C4-2B (cell line): ENCODE data around the gene ARHGAP32.

Experiments
- H3K27ac ChIP-seq: fragments of 450-650 bp; 2 replicates; pipeline ENCODE4 v1.5.1; 2017
- CTCF ChIP-seq: fragments of 450-650 bp; conservative IDR thresholded peaks from 2 replicates; pipeline ENCODE4 v1.5.1; 2017; ENCODE audit warnings: mild to moderate bottlenecking
- ZFX ChIP-seq: fragments of 450-650 bp; IDR thresholded peaks from 2 replicates; pipeline ENCODE4 v1.6.1; 2017

ARHGAP32 gene

GRCh38 chr11:128955636-128956035, 236.5 kb downstream of the ARHGAP32 start:
- TF ChIP-seq ZFX, result no peak
- no peak for TF ChIP-seq CTCF
- H3K27ac ChIP-seq, result no peak overlapping the region

GRCh38 chr11:128953151-128953550, 239.0 kb downstream of the ARHGAP32 start:
- H3K27ac ChIP-seq, result no peak overlapping the region
- TF ChIP-seq CTCF (no peak), ZFX (no peak)

DNA sequence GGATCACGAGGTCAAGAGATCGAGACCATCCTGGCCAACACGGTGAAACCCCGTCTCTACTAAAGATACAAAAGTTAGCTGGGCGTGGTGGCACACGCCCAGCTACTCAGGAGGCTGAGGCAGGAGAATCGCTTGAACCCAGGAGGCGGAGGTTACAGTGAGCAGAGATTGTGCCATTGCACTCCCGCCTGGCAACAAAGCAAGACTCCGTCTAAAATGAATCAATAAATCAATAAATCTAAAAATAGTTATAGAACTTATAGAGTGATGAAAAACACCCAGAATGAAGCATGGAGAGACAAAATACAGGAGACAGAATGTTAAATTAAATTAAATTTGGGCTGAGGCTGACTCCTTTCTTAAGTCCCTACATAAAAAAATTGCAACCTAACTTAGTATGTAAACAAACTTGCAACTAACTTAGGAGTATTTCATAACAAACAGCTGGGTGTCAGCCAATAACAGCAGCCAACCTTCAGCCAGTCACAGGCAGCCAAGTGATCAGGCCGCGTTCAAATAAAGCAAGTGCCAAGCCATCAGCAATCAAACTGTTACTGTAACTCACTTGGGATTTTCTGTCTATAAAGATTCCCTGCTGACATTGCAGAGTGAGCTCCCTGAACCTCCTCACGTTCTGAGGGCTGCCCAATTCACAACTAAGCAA, 242.2 kb downstream of the ARHGAP32 start:
- TF ChIP-seq ZFX (no peak), CTCF (no peak)
- no peak overlapping the region for H3K27ac ChIP-seq

DNA sequence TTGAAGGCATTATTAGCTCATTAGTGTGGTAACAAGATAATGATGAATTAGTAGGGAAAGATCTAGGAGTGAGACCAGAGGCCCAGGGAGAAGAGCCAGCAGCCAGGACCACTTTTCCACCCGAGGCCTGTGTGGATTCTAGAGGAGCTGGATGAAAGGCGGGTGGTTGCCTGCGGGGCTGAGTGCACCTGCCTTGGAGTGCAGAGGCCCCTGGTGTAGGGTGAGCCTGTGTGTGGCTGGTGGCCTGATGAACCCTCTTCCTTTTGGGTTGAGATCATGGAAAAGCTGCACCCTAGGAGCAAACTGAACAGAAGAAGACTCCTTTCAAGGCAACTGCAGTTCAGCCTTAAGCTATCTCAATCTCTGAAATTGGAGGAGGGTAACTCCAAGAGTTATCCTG, 243.5 kb downstream of the ARHGAP32 start:
- H3K27ac ChIP-seq, result no peak overlapping the region

GRCh38 chr11:128947773-128948172, 244.4 kb downstream of the ARHGAP32 start:
- TF ChIP-seq CTCF (no peak), ZFX (no peak)
- no peak overlapping the region for H3K27ac ChIP-seq

More for the DNA sequence above, 243.5 kb downstream of the ARHGAP32 start:
- TF ChIP-seq ZFX (no peak), CTCF (no peak)

- TF ChIP-seq CTCF (no peak), ZFX (no peak)
- no peak overlapping the region for H3K27ac ChIP-seq
Observed at GRCh38 chr11:128946648-128947047, 245.5 kb downstream of the ARHGAP32 start.

- H3K27ac ChIP-seq, result no peak overlapping the region
- TF ChIP-seq CTCF, result no peak
- TF ChIP-seq ZFX, result no peak
Observed at GRCh38 chr11:128943428-128943976, 248.6 kb downstream of the ARHGAP32 start.
